A673 (cell line): ENCODE measurements around the gene GIMAP8. TPM values are rescaled to one million over a fixed set of nuclear protein-coding genes. Genes with fewer than 3 reads are reported as not detected.

ENCODE experiments used
- BruUV-seq: library from RNA; stranded (reverse); fragments of 400-500 nt; replicated peaks from 2 replicates; lab custom pipeline; 2021; lab: Mats Ljungman, UMichigan
- CTCF ChIA-PET: fragments of 300-600 bp; sonication (Branson Sonifier 250); formaldehyde crosslinking; loops from one replicate; lab custom pipeline; 2022; ENCODE audit warnings: antibody characterized with exemption; lab: Charles Lee
- POLR2A ChIA-PET: fragments of 300-600 bp; sonication (Branson Sonifier 250); formaldehyde crosslinking; loops from one replicate; lab custom pipeline; 2022; ENCODE audit warnings: antibody characterized with exemption; ENCODE audit not compliant: low non-redundant PET; lab: Charles Lee
- DNase-seq: peaks from one replicate; pipeline ENCODE4 v3.0.0-alpha.2; 2015; ENCODE audit warnings: low spot score
- H3K27ac ChIP-seq: fragments of 200-600 bp; sonication (generic); 2 replicates; pipeline ENCODE4 v1.5.1; 2016; ENCODE audit warnings: mixed run types, low read depth, mild to moderate bottlenecking, mixed read lengths, antibody characterized with exemption, low read length; ENCODE audit not compliant: poor library complexity, severe bottlenecking
- H3K27me3 ChIP-seq: fragments of 200-600 bp; sonication (generic); replicated peaks from 2 replicates; pipeline ENCODE4 v1.6.1; 2017; ENCODE audit warnings: mixed run types, low read depth, mild to moderate bottlenecking, mixed read lengths, antibody characterized with exemption, low read length; ENCODE audit not compliant: insufficient read depth, poor library complexity
- H3K36me3 ChIP-seq: fragments of 200-600 bp; sonication (generic); 2 replicates; pipeline ENCODE4 v1.6.1; 2016; ENCODE audit warnings: mixed run types, mild to moderate bottlenecking, mixed read lengths, antibody characterized with exemption, low read length; ENCODE audit not compliant: insufficient read depth, poor library complexity, severe bottlenecking
- H3K4me1 ChIP-seq: fragments of 200-600 bp; sonication (generic); 2 replicates; pipeline ENCODE4 v1.6.1; 2017; ENCODE audit warnings: mixed run types, mild to moderate bottlenecking, mixed read lengths, antibody characterized with exemption, low read length; ENCODE audit not compliant: insufficient read depth, poor library complexity, severe bottlenecking
- H3K4me3 ChIP-seq: fragments of 200-600 bp; sonication (generic); 2 replicates; pipeline ENCODE4 v1.5.1; 2016; ENCODE audit warnings: low read depth, mixed run types, mild to moderate bottlenecking, mixed read lengths, low read length; ENCODE audit not compliant: poor library complexity, severe bottlenecking
- H3K9me3 ChIP-seq: fragments of 200-600 bp; sonication (generic); 2 replicates; pipeline ENCODE4 v1.6.1; 2016; ENCODE audit warnings: mixed run types, low read depth, mild to moderate bottlenecking, mixed read lengths, antibody characterized with exemption, low read length; ENCODE audit not compliant: poor library complexity, severe bottlenecking
- EZH2 ChIP-seq: fragments of 200-600 bp; sonication (generic); IDR thresholded peaks from 2 replicates; pipeline ENCODE4 v1.6.1; 2017; ENCODE audit warnings: borderline replicate concordance, low read depth, mild to moderate bottlenecking, mixed read lengths, antibody characterized with exemption, low read length; ENCODE audit not compliant: poor library complexity, severe bottlenecking
- intact Hi-C: fragments of 100-400 bp; cut with micrococcal nuclease; formaldehyde crosslinking; loops from one replicate; pipeline ENCODE4 v1.10.0; 2022; ENCODE audit not compliant: unreplicated experiment
- total RNA-seq: library from RNA; stranded (reverse); gene quantifications from 2 replicates; pipeline ENCODE4 v1.2.3, GENCODE V29; 2021
- TF ChIP-seq, protein P1 (sequence below): fragments of 300-800, 200-600 bp; sonication (generic); conservative IDR thresholded peaks from 2 replicates; pipeline ENCODE4 v1.5.1; 2017; ENCODE audit warnings: low read depth, mild to moderate bottlenecking, antibody characterized with exemption, low read length, moderate library complexity, mixed read lengths

GIMAP8 gene
- total RNA-seq, 1 experiment from 2014 or later, result not detected

- no TSS peak for BruUV-seq
- Histone ChIP-seq H3K36me3 (no peaks in the 10 kb centered on the region), H3K9me3 (no peaks in the 10 kb centered on the region), H3K27ac (peak overlapping the region; percentile 79), H3K4me3 (peak overlapping the region; percentile 69), H3K27me3 (no peaks in the 10 kb centered on the region), H3K4me1 (peaks cover 17% of the 10 kb centered on the region)
- TF ChIP-seq EZH2, result no peak
- TF ChIP-seq, protein P1, sequence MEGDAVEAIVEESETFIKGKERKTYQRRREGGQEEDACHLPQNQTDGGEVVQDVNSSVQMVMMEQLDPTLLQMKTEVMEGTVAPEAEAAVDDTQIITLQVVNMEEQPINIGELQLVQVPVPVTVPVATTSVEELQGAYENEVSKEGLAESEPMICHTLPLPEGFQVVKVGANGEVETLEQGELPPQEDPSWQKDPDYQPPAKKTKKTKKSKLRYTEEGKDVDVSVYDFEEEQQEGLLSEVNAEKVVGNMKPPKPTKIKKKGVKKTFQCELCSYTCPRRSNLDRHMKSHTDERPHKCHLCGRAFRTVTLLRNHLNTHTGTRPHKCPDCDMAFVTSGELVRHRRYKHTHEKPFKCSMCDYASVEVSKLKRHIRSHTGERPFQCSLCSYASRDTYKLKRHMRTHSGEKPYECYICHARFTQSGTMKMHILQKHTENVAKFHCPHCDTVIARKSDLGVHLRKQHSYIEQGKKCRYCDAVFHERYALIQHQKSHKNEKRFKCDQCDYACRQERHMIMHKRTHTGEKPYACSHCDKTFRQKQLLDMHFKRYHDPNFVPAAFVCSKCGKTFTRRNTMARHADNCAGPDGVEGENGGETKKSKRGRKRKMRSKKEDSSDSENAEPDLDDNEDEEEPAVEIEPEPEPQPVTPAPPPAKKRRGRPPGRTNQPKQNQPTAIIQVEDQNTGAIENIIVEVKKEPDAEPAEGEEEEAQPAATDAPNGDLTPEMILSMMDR, result no peak
- DNase-seq, result no peak
- ChIA-PET CTCF (no interaction called here), POLR2A (no interaction called here)
- intact Hi-C loops, result no loop called here
These were observed 46.1 kb upstream of the GIMAP8 start for GRCh38 chr7:150404172-150404804.

- no TSS peak for BruUV-seq
- intact Hi-C loops, result no loop called here
- POLR2A ChIA-PET, result no interaction called here
- Histone ChIP-seq H3K4me3 (peak overlapping the region; percentile 69), H3K4me1 (peaks cover 17% of the 10 kb centered on the region), H3K9me3 (no peaks in the 10 kb centered on the region), H3K36me3 (no peaks in the 10 kb centered on the region), H3K27ac (peak overlapping the region; percentile 79), H3K27me3 (no peaks in the 10 kb centered on the region)
- CTCF ChIA-PET, result interaction anchor here (0.7 kb wide), 1 partner anchor 1349 kb away, joined by 10 read pairs; no protein-coding TSS in a partner anchor
- peak; percentile 87 for DNase-seq
- TF ChIP-seq, protein P1, result peak; percentile 34; the same call in 1 of the 2 replicates
- TF ChIP-seq EZH2, result no peak
These were observed 45.4 kb upstream of the GIMAP8 start for GRCh38 chr7:150404805-150405583.

GRCh38 chr7:150405584-150406311, 44.7 kb upstream of the GIMAP8 start:
- TF ChIP-seq, protein P1, result no peak
- no peak for TF ChIP-seq EZH2
- ChIA-PET CTCF (interaction anchor here (0.7 kb wide), 1 partner anchor 1348 kb away, joined by 10 read pairs; no protein-coding TSS in a partner anchor), POLR2A (no interaction called here)
- BruUV-seq, result no TSS peak
- peak overlapping the region; percentile 79 for H3K27ac ChIP-seq
- no peaks in the 10 kb centered on the region for H3K36me3 ChIP-seq
- peak overlapping the region; percentile 69 for H3K4me3 ChIP-seq
- no peaks in the 10 kb centered on the region for H3K9me3 ChIP-seq
- no peak for DNase-seq
- intact Hi-C loops, result no loop called here
- peaks cover 17% of the 10 kb centered on the region for H3K4me1 ChIP-seq
- H3K27me3 ChIP-seq, result no peaks in the 10 kb centered on the region
